ENCODE measurements around the gene FOXD2.

FOXD2 gene

GRCh38 chr1:47469390-47469759 is 31.5 kb downstream of the FOXD2 start:
- no peak for DNase-seq

GRCh38 chr1:47469910-47470309 is 32.1 kb downstream of the FOXD2 start:
- no peak for DNase-seq

- no peak for DNase-seq
Observed at GRCh38 chr1:47471163-47471562, 33.3 kb downstream of the FOXD2 start.

GRCh38 chr1:47474278-47475193 is 36.7 kb downstream of the FOXD2 start:
- DNase-seq = no peak

- no peak for DNase-seq
Observed at GRCh38 chr1:47477595-47478080, 39.8 kb downstream of the FOXD2 start.

DNA sequence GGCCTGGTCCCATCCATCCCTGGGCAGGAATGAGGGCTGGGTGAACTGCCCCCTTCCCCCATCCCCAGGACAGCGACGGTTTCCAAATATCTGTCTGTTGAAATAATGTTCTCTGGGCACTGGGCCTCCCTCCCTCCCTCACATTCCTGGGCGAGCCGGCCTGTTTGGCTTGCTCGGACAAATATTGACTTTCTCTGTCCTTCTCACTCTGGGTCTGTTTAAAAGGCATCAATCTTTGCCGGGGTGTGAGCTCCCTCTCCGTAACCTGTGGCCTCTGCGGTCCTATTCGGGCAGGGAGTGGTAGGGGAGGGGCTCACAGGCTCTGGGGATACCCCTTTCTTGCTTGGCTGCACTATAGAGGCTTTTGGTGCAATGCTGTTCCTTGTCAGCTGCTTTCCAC is 40.2 kb downstream of the FOXD2 start:
- no peak for DNase-seq

- DNase-seq = no peak
Observed at GRCh38 chr1:47479664-47480063, 41.8 kb downstream of the FOXD2 start.

DNA sequence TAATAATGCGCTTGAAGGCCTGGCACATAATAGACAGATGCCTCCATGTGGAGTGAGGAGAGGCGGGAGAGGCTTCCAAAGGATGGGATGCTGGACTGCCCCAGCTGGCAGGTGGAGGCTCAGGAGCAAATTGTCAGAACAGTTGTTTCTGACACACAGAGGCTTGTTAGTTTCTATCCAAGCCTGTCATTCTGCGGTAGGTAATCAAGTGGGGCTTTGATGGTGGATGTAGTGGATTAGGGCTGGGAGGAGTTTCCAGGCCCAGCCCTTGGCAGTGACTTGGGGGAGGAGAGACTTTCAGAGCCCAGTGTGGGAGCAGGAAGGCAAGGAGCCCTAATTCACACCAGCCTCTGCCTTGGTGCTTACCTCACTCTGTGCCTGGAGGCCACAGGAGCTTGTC is 44.1 kb downstream of the FOXD2 start:
- DNase-seq = no peak

- DNase-seq = no peak
Observed at GRCh38 chr1:47482786-47483185, 44.9 kb downstream of the FOXD2 start.

- no peak for DNase-seq
Observed at GRCh38 chr1:47483651-47484050, 45.8 kb downstream of the FOXD2 start.

DNA sequence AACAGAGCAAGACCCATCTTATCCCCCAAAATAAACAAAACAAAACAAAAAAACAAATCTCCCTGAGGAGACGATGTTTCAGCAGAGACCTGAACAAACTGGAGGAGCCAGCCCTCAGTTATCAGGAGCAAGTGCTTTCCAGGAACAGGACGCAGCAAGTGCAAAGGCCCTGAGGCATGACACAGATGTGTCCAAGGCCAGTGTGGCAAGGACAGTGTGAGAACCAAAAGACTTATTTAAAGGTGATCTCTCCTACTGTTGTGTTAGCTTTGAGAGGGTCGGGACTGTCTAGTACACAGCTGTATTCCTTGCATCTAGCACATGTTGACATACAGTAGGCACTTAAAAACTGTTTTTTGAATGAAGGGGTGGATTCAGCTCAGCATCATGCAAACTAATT is 48.0 kb downstream of the FOXD2 start:
- no peak for DNase-seq

- no peak for DNase-seq
Observed at GRCh38 chr1:47487332-47487731, 49.5 kb downstream of the FOXD2 start.

- DNase-seq = no peak
Observed at GRCh38 chr1:47487850-47488450, 50.1 kb downstream of the FOXD2 start.

Measured in SW 1271 (cell line).